ENCODE results near the gene ADAMTS10.

DNA sequence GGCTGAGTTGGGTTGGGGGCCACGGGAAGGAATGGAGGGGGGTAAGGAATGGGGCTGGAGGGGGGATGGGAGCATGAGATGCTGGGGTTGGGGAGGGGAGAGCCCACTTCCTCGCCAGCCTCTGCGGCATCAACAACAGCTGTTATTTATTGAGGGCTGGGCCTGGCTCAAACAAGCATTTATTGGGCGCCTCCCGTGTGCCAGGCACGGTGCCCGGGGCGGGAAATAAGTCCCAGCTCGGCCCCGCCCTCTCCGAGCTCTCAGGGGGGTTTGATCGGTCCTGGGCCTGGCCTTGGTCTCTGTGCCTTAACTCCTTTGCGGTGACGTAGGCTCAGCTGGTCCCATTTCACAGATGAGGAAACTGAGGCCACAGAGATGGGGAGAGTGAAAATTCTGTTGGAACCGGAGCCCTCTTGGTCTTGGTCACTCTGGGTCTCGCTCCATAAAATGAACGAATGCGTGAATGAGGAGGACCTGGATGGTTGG is 919 bp upstream of the ADAMTS10 start:
- TF ChIP-seq, protein P1, sequence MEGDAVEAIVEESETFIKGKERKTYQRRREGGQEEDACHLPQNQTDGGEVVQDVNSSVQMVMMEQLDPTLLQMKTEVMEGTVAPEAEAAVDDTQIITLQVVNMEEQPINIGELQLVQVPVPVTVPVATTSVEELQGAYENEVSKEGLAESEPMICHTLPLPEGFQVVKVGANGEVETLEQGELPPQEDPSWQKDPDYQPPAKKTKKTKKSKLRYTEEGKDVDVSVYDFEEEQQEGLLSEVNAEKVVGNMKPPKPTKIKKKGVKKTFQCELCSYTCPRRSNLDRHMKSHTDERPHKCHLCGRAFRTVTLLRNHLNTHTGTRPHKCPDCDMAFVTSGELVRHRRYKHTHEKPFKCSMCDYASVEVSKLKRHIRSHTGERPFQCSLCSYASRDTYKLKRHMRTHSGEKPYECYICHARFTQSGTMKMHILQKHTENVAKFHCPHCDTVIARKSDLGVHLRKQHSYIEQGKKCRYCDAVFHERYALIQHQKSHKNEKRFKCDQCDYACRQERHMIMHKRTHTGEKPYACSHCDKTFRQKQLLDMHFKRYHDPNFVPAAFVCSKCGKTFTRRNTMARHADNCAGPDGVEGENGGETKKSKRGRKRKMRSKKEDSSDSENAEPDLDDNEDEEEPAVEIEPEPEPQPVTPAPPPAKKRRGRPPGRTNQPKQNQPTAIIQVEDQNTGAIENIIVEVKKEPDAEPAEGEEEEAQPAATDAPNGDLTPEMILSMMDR (IDR thresholded peaks at IDR 0.05; ENCODE audit: borderline replicate concordance, extremely low read depth, low read length, poor library complexity, severe bottlenecking): no peak
- TF ChIP-seq EZH2 (IDR thresholded peaks at IDR 0.05; ENCODE audit: borderline replicate concordance, low read depth, low read length, severe bottlenecking): no peak

All from DND-41 (cell line).